ENCODE measurements around the gene PIGZ.
A peak's percentile ranks its signal among the peaks of the same experiment; 100 is the strongest.

Gene PIGZ

GRCh38 chr3:196969134-196969659 lies 564 bp upstream of the PIGZ start:
- Histone ChIP-seq H3K27me3 (peaks cover 25% of the 10 kb centered on the region), H3K27ac (peak overlapping the region; percentile 92), H3K9me3 (peaks cover 8% of the 10 kb centered on the region; the same call in 1 of the 2 replicates), H3K4me1 (peaks cover 24% of the 10 kb centered on the region), H3K9ac (peak overlapping the region; percentile 88), H3K36me3 (peaks cover 20% of the 10 kb centered on the region; the same call in 1 of the 2 replicates), H4K20me1 (no peaks in the 10 kb centered on the region), H3K4me3 (peak overlapping the region; percentile 92), H3K4me2 (peak overlapping the region; percentile 93)
- no peak for TF ChIP-seq Cebpa-rat (IDR thresholded peaks at IDR 0.05)

- TF ChIP-seq Cebpa-rat (IDR thresholded peaks at IDR 0.05) = no peak
These were observed 1.0 kb downstream of the PIGZ start for GRCh38 chr3:196967412-196968232.

GRCh38 chr3:196966526-196967401 lies 1.9 kb downstream of the PIGZ start:
- Histone ChIP-seq H4K20me1 (no peaks in the 10 kb centered on the region), H3K27ac (no peak overlapping the region), H3K4me3 (no peak overlapping the region), H3K9ac (no peak overlapping the region), H3K27me3 (peaks cover 25% of the 10 kb centered on the region), H3K9me3 (peaks cover 4% of the 10 kb centered on the region; the same call in 1 of the 2 replicates), H3K4me2 (0 out of 2 replicates have a peak overlapping the region, but pooled peaks have one; percentile 93), H3K36me3 (peaks cover 20% of the 10 kb centered on the region; the same call in 1 of the 2 replicates), H3K4me1 (peaks cover 44% of the 10 kb centered on the region)
- no peak for TF ChIP-seq Cebpa-rat (IDR thresholded peaks at IDR 0.05)

More at GRCh38 chr3:196967412-196968232, 1.0 kb downstream of the PIGZ start:
- H3K4me3 ChIP-seq = peak overlapping the region; percentile 92
- peak overlapping the region; percentile 92; the same call in 1 of the 2 replicates for H3K27ac ChIP-seq
- peaks cover 36% of the 10 kb centered on the region for H3K4me1 ChIP-seq
- peak overlapping the region; percentile 88 for H3K9ac ChIP-seq
- peaks cover 8% of the 10 kb centered on the region; the same call in 1 of the 2 replicates for H3K9me3 ChIP-seq
- H3K27me3 ChIP-seq = peaks cover 25% of the 10 kb centered on the region
- H4K20me1 ChIP-seq = no peaks in the 10 kb centered on the region
- H3K36me3 ChIP-seq = peaks cover 20% of the 10 kb centered on the region; the same call in 1 of the 2 replicates
- peak overlapping the region; percentile 93 for H3K4me2 ChIP-seq

GRCh38 chr3:196965804-196966173 lies 2.8 kb downstream of the PIGZ start:
- no peaks in the 10 kb centered on the region for H4K20me1 ChIP-seq
- no peak overlapping the region for H3K4me3 ChIP-seq
- H3K27ac ChIP-seq = no peak overlapping the region
- no peak for TF ChIP-seq Cebpa-rat (IDR thresholded peaks at IDR 0.05)
- H3K4me2 ChIP-seq = no peak overlapping the region
- peaks cover 20% of the 10 kb centered on the region for H3K27me3 ChIP-seq
- H3K9ac ChIP-seq = no peak overlapping the region
- H3K4me1 ChIP-seq = peaks cover 38% of the 10 kb centered on the region
- H3K9me3 ChIP-seq = no peaks in the 10 kb centered on the region
- peaks cover 20% of the 10 kb centered on the region; the same call in 1 of the 2 replicates for H3K36me3 ChIP-seq

- no peak overlapping the region for H3K4me2 ChIP-seq
- peaks cover 33% of the 10 kb centered on the region for H3K4me1 ChIP-seq
- no peak for TF ChIP-seq Cebpa-rat (IDR thresholded peaks at IDR 0.05)
- no peaks in the 10 kb centered on the region for H3K9me3 ChIP-seq
- no peaks in the 10 kb centered on the region for H4K20me1 ChIP-seq
- H3K9ac ChIP-seq = no peak overlapping the region
- peaks cover 20% of the 10 kb centered on the region; the same call in 1 of the 2 replicates for H3K36me3 ChIP-seq
- H3K27ac ChIP-seq = no peak overlapping the region
- no peak overlapping the region for H3K4me3 ChIP-seq
- peaks cover 15% of the 10 kb centered on the region for H3K27me3 ChIP-seq
These were observed 3.4 kb downstream of the PIGZ start for GRCh38 chr3:196965112-196965803.

GRCh38 chr3:196963631-196963953 lies 5.0 kb downstream of the PIGZ start:
- TF ChIP-seq Cebpa-rat (IDR thresholded peaks at IDR 0.05) = no peak
- H4K20me1 ChIP-seq = no peaks in the 10 kb centered on the region
- peaks cover 20% of the 10 kb centered on the region; the same call in 1 of the 2 replicates for H3K36me3 ChIP-seq
- H3K9me3 ChIP-seq = no peaks in the 10 kb centered on the region
- H3K4me3 ChIP-seq = no peak overlapping the region
- no peak overlapping the region for H3K9ac ChIP-seq
- H3K4me1 ChIP-seq = peaks cover 30% of the 10 kb centered on the region
- H3K27me3 ChIP-seq = peaks cover 10% of the 10 kb centered on the region; the same call in 1 of the 2 replicates
- peak overlapping the region; percentile 73 for H3K4me2 ChIP-seq
- no peak overlapping the region for H3K27ac ChIP-seq

- TF ChIP-seq Cebpa-rat (IDR thresholded peaks at IDR 0.05) = no peak
- H3K9ac ChIP-seq = no peak overlapping the region
- H3K4me2 ChIP-seq = peak overlapping the region; percentile 73
These were observed 5.6 kb downstream of the PIGZ start for GRCh38 chr3:196962930-196963630.

GRCh38 chr3:196962108-196962929 lies 6.3 kb downstream of the PIGZ start:
- Histone ChIP-seq H4K20me1 (no peaks in the 10 kb centered on the region), H3K27me3 (no peaks in the 10 kb centered on the region), H3K4me3 (no peak overlapping the region), H3K4me2 (peak overlapping the region; percentile 73), H3K9ac (no peak overlapping the region; the same call in 1 of the 2 replicates), H3K4me1 (peaks cover 20% of the 10 kb centered on the region), H3K36me3 (peaks cover 20% of the 10 kb centered on the region; the same call in 1 of the 2 replicates), H3K27ac (no peak overlapping the region), H3K9me3 (no peaks in the 10 kb centered on the region)
- no peak for TF ChIP-seq Cebpa-rat (IDR thresholded peaks at IDR 0.05)

More at GRCh38 chr3:196962930-196963630, 5.6 kb downstream of the PIGZ start:
- no peak overlapping the region for H3K27ac ChIP-seq
- H3K4me1 ChIP-seq = peaks cover 26% of the 10 kb centered on the region
- no peaks in the 10 kb centered on the region for H4K20me1 ChIP-seq
- no peak overlapping the region for H3K4me3 ChIP-seq
- H3K36me3 ChIP-seq = peaks cover 20% of the 10 kb centered on the region; the same call in 1 of the 2 replicates
- no peaks in the 10 kb centered on the region for H3K9me3 ChIP-seq
- H3K27me3 ChIP-seq = peaks cover 5% of the 10 kb centered on the region; the same call in 1 of the 2 replicates

Data from BLaER1 (cell line).